SK-N-SH (cell line): ENCODE data around the gene G2E3. TPM values are rescaled to one million over a fixed set of nuclear protein-coding genes. Genes with fewer than 3 reads are reported as not detected.

Experiments
- CTCF ChIA-PET: fragments of 300-600, 350-600 bp; formaldehyde crosslinking; extraction: SDS; loops from one replicate; lab custom pipeline; 2021; lab: Yijun Ruan, JAX
- POLR2A ChIA-PET: fragments of 350-600 bp; sonication (Branson Sonifier 250); formaldehyde crosslinking; extraction: SDS; loops from one replicate; lab custom pipeline; 2020; ENCODE audit warnings: antibody characterized with exemption, inconsistent platforms; lab: Yijun Ruan, JAX
- DNase-seq: peaks from one replicate; pipeline ENCODE4 v3.0.0; 2012
- H2AFZ ChIP-seq: fragments of 200-600 bp; sonication (generic); 2 replicates; pipeline ENCODE4 v1.8.1; 2016; ENCODE audit warnings: antibody characterized with exemption, mild to moderate bottlenecking, low read depth
- H3F3A ChIP-seq: fragments of 200-600 bp; sonication (generic); replicated peaks from 2 replicates; pipeline ENCODE3; 2016; ENCODE audit warnings: antibody characterized with exemption, mild to moderate bottlenecking; ENCODE audit not compliant: insufficient read depth
- H3K27ac ChIP-seq, 2 experiments: fragments of 200-500 bp in 1 of 2; fragments of 200-600 bp in 1 of 2; sonication (Bioruptor generic) in 1 of 2; sonication (generic), shearing (Covaris generic) in 1 of 2; 2 replicates each; pipeline versions ENCODE4 v1.5.1 to v1.6.1; 2014 to 2016; ENCODE audit warnings: low read depth in 2 of 2, inconsistent platforms in 1 of 2, low read length in 1 of 2, mild to moderate bottlenecking in 1 of 2, mixed read lengths in 1 of 2
- H3K27me3 ChIP-seq: fragments of 200-600 bp; sonication (generic), shearing (Covaris generic); 2 replicates; pipeline ENCODE4 v1.6.1; 2016; ENCODE audit warnings: mixed run types; ENCODE audit not compliant: insufficient read depth
- H3K36me3 ChIP-seq, 2 experiments: fragments of 200-500 bp in 1 of 2; fragments of 200-600 bp in 1 of 2; sonication (Bioruptor generic) in 1 of 2; sonication (generic) in 1 of 2; replicated peaks in 1 of 2; 2 replicates each; pipeline versions ENCODE3 to v1.5.1; 2014 to 2016; ENCODE audit warnings: low read length in 1 of 2, mild to moderate bottlenecking in 1 of 2; ENCODE audit not compliant: insufficient read depth in 2 of 2, control insufficient read depth in 1 of 2
- H3K4me1 ChIP-seq, 2 experiments: fragments of 200-500 bp in 1 of 2; fragments of 200-600 bp in 1 of 2; sonication (Bioruptor generic) in 1 of 2; sonication (generic), shearing (Covaris generic) in 1 of 2; 2 replicates each; pipeline versions ENCODE4 v1.5.1 to v1.6.1; 2014 to 2016; ENCODE audit warnings: low read depth in 1 of 2, low read length in 1 of 2, mixed run types in 1 of 2; ENCODE audit not compliant: insufficient read depth in 2 of 2, control insufficient read depth in 1 of 2
- H3K4me2 ChIP-seq: fragments of 200-600 bp; sonication (generic), shearing (Covaris generic); 2 replicates; pipeline ENCODE4 v1.6.1; 2017; ENCODE audit warnings: mixed run types
- H3K4me3 ChIP-seq, 2 experiments: fragments of 200-500 bp in 1 of 2; fragments of 200-600 bp in 1 of 2; sonication (Bioruptor generic) in 1 of 2; sonication (generic), shearing (Covaris generic) in 1 of 2; 2 replicates each; pipeline versions ENCODE4 v1.5.1 to v1.8.1; 2014 to 2016; ENCODE audit warnings: low read depth in 2 of 2, inconsistent platforms in 1 of 2, low read length in 1 of 2, mild to moderate bottlenecking in 1 of 2, mixed read lengths in 1 of 2, moderate library complexity in 1 of 2
- H3K79me2 ChIP-seq: fragments of 200-600 bp; sonication (generic); 2 replicates; pipeline ENCODE4 v1.8.1; 2017; ENCODE audit warnings: mild to moderate bottlenecking; ENCODE audit not compliant: insufficient read depth
- H3K9ac ChIP-seq: fragments of 200-600 bp; sonication (generic); 2 replicates; pipeline ENCODE4 v1.6.1; 2017; ENCODE audit warnings: mixed run types
- H3K9me2 ChIP-seq: fragments of 200-600 bp; sonication (generic); 2 replicates; pipeline ENCODE4 v1.6.1; 2017; ENCODE audit warnings: mixed run types
- H3K9me3 ChIP-seq: fragments of 200-600 bp; sonication (generic); 2 replicates; pipeline ENCODE4 v1.6.1; 2017; ENCODE audit warnings: mixed run types, mild to moderate bottlenecking, moderate library complexity
- H4K20me1 ChIP-seq: fragments of 200-600 bp; sonication (generic); 2 replicates; pipeline ENCODE4 v1.6.1; 2017; ENCODE audit warnings: mild to moderate bottlenecking, mixed run types; ENCODE audit not compliant: insufficient read depth
- EZH2phosphoT487 ChIP-seq: fragments of 200-600 bp; sonication (generic); IDR thresholded peaks from 2 replicates; pipeline ENCODE4 v1.6.1; 2017; ENCODE audit warnings: low read depth, mixed run types, mild to moderate bottlenecking, antibody characterized with exemption, moderate library complexity, borderline replicate concordance
- FOSL2 ChIP-seq: IDR thresholded peaks from 2 replicates; pipeline ENCODE4 v1.4.0; 2012; ENCODE audit warnings: low read depth, mild to moderate bottlenecking, moderate library complexity, borderline replicate concordance
- FOXM1 ChIP-seq: IDR thresholded peaks from 2 replicates; pipeline ENCODE4 v1.4.0; 2012; ENCODE audit warnings: low read depth, mild to moderate bottlenecking
- MXI1 ChIP-seq: IDR thresholded peaks from 2 replicates; pipeline ENCODE4 v1.6.1; 2012; ENCODE audit warnings: mild to moderate bottlenecking, low read depth, low read length, improper control_type of control experiment
- RXRA ChIP-seq: IDR thresholded peaks from 2 replicates; pipeline ENCODE4 v1.4.0; 2012; ENCODE audit warnings: low read depth, mild to moderate bottlenecking, borderline replicate concordance
- SIN3A ChIP-seq: IDR thresholded peaks from 2 replicates; pipeline ENCODE4 v1.6.1; 2012; ENCODE audit warnings: low read depth, mild to moderate bottlenecking, low read length, moderate library complexity, borderline replicate concordance
- TEAD4 ChIP-seq: IDR thresholded peaks from 2 replicates; pipeline ENCODE4 v1.4.0; 2012; ENCODE audit warnings: mild to moderate bottlenecking, borderline replicate concordance; ENCODE audit not compliant: insufficient read depth
- USF1 ChIP-seq: IDR thresholded peaks from 2 replicates; pipeline ENCODE4 v1.4.0; 2012; ENCODE audit warnings: low read depth, borderline replicate concordance
- USF2 ChIP-seq: fragments of 150-350 bp; IDR thresholded peaks from 2 replicates; pipeline ENCODE4 v1.6.1; 2017; ENCODE audit warnings: antibody characterized with exemption, low read length, low read depth, borderline replicate concordance
- ZBTB33 ChIP-seq: IDR thresholded peaks from 2 replicates; pipeline ENCODE4 v1.4.0; 2012; ENCODE audit warnings: low read depth, borderline replicate concordance
- WGBS: methylation state at CpG from one replicate; pipeline ENCODE4 v1.1.6; 2017; ENCODE audit warnings: low lambda C conversion rate; 5-methylcytosine and 5-hydroxymethylcytosine counted together
- polyA plus RNA-seq, 3 experiments: library from polyadenylated mRNA; depleted of rRNA; stranded (reverse); fragments of >200 nt; gene quantifications; 2 replicates each; pipeline ENCODE4 v1.2.3, GENCODE V29; 2012

Gene G2E3
- polyA plus RNA-seq, 1 of the 3 experiments (the other 2 are of a cell fraction): 2.9 TPM

- Histone ChIP-seq H3K9ac (no peak overlapping the region), H3K4me1 (no peaks in the 10 kb centered on the region; a peak in 3 of 4 replicates), H2AFZ (no peak overlapping the region), H3K36me3 (peaks cover 40 to 54% of the 10 kb centered on the region in 2 experiments), H3K4me3 (no peak overlapping the region), H3K27me3 (no peaks in the 10 kb centered on the region), H3K9me3 (peaks cover 4% of the 10 kb centered on the region; the same call in 1 of the 2 replicates), H4K20me1 (no peaks in the 10 kb centered on the region; the same call in 1 of the 2 replicates), H3K9me2 (no peaks in the 10 kb centered on the region), H3K27ac (no peak overlapping the region; a peak in 1 of 4 replicates), H3K79me2 (peaks cover 94% of the 10 kb centered on the region), H3K4me2 (no peak overlapping the region), H3F3A (no peaks in the 10 kb centered on the region)
- ChIA-PET POLR2A (no interaction called here), CTCF (interaction anchor here (1.5 kb wide), 1 partner anchor 317 kb away, joined by 3 read pairs; no protein-coding TSS in a partner anchor)
- DNase-seq: no peak
- TF ChIP-seq ZBTB33 (no peak), MXI1 (no peak), RXRA (no peak), FOSL2 (no peak), EZH2phosphoT487 (no peak)
- WGBS: 81% methylated on average over 3 of the region's 3 CpGs
These were observed 28.2 kb downstream of the G2E3 start for GRCh38 chr14:30587141-30587540.

GRCh38 chr14:30588873-30589272, 29.9 kb downstream of the G2E3 start:
- no peaks in the 10 kb centered on the region for H4K20me1 ChIP-seq
- CTCF ChIA-PET: no interaction called here
- H3F3A ChIP-seq: no peaks in the 10 kb centered on the region
- no peaks in the 10 kb centered on the region; a peak in 3 of 4 replicates for H3K4me1 ChIP-seq
- no peak overlapping the region for H3K27ac ChIP-seq
- H3K36me3 ChIP-seq: peaks cover 49 to 63% of the 10 kb centered on the region in 2 experiments
- H2AFZ ChIP-seq: no peak overlapping the region
- H3K4me3 ChIP-seq: no peak overlapping the region
- peaks cover 4% of the 10 kb centered on the region; the same call in 1 of the 2 replicates for H3K9me3 ChIP-seq
- no peak for DNase-seq
- no peaks in the 10 kb centered on the region for H3K27me3 ChIP-seq
- H3K9ac ChIP-seq: no peak overlapping the region
- TF ChIP-seq USF2 (no peak), EZH2phosphoT487 (no peak), SIN3A (no peak), ZBTB33 (no peak), USF1 (no peak), TEAD4 (no peak), FOXM1 (no peak), FOSL2 (no peak)
- TF ChIP-seq, all 33 proteins: peak for 0
- no peaks in the 10 kb centered on the region for H3K9me2 ChIP-seq
- POLR2A ChIA-PET: no interaction called here
- no peak overlapping the region for H3K4me2 ChIP-seq
- peaks cover 85% of the 10 kb centered on the region for H3K79me2 ChIP-seq
